Activated T-helper 1 cell treated with anti-CD3 and anti-CD28 coated beads, Interleukin-12 subunit alpha, Interleukin-12 subunit beta, Interleukin-2, Interleukin-4 antibody, amounts not matched to agents 30 ng/mL and 10 ng/mL and 1 ng/mL, durations not matched to agents 14 hours and 24 hours and 36 hours (primary cell): ENCODE data around the gene KIAA1328. TPM values are rescaled to one million over a fixed set of nuclear protein-coding genes. Genes with fewer than 3 reads are reported as not detected.
"Not testable (repeated sequence)": the region's sequence is repeated elsewhere in the genome, so short reads cannot be mapped to it uniquely, and the experiment has no call there.

Experiments
- DNase-seq: peaks from one replicate; pipeline ENCODE4 v3.0.0; 2021; ENCODE audit warnings: low spot score
- H3K27ac Mint-ChIP-seq: one replicate; pipeline ENCODE4 v1.8.0; 2021; ENCODE audit warnings: mild to moderate bottlenecking, mixed read lengths
- H3K27me3 Mint-ChIP-seq: one replicate; pipeline ENCODE4 v1.8.0; 2022; ENCODE audit warnings: mild to moderate bottlenecking, moderate library complexity, mixed read lengths; ENCODE audit not compliant: insufficient read depth
- H3K36me3 Mint-ChIP-seq: one replicate; pipeline ENCODE4 v1.8.0; 2021; ENCODE audit warnings: low read depth, mixed read lengths
- H3K4me1 Mint-ChIP-seq: one replicate; pipeline ENCODE4 v1.8.0; 2021; ENCODE audit warnings: low read depth, mixed read lengths
- H3K4me3 Mint-ChIP-seq: one replicate; pipeline ENCODE4 v1.8.0; 2021; ENCODE audit warnings: mild to moderate bottlenecking, moderate library complexity, mixed read lengths
- H3K9me3 Mint-ChIP-seq: one replicate; pipeline ENCODE4 v1.8.0; 2021; ENCODE audit warnings: mixed read lengths
- intact Hi-C: fragments of 100-400 bp; cut with micrococcal nuclease; formaldehyde crosslinking; loops from one replicate; pipeline ENCODE4 v1.15.1; 2024
- total RNA-seq: library from RNA; stranded (reverse); gene quantifications from 2 replicates; pipeline ENCODE4 v1.2.3, GENCODE V29; 2022

Gene KIAA1328
- total RNA-seq, 1 donor from 2014 or later, result 6.7 TPM

GRCh38 chr18:36867056-36867455, 38.1 kb downstream of the KIAA1328 start:
- no peak overlapping the region for H3K27ac Mint-ChIP-seq
- peaks cover 3% of the 10 kb centered on the region for H3K9me3 Mint-ChIP-seq
- H3K4me3 Mint-ChIP-seq, result no peak overlapping the region
- DNase-seq, result no peak
- H3K4me1 Mint-ChIP-seq, result peaks cover 6% of the 10 kb centered on the region
- intact Hi-C loops, result no loop called here
- peaks cover 5% of the 10 kb centered on the region for H3K36me3 Mint-ChIP-seq
- no peaks in the 10 kb centered on the region for H3K27me3 Mint-ChIP-seq

DNA sequence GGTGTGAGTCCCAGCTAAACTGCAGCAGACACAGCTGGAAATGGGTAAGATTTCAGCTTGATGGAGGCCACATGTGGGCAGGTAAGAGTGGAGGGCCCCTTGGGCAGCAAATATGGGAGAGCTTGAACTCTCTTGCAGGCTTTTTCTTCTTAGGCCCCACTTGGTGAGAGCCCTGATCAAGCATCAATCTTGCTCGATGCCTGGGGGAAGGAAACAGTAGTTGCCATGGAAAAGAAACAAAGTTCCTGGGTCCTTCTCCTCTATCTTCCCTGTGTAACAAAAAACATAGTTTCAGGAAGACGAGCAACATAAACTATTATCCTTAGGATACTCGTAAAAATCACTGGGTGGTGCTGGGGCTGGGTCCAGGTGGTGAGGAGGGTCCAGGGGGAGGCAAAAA, 42.9 kb downstream of the KIAA1328 start:
- Mint-ChIP-seq H3K36me3 (peaks cover 4% of the 10 kb centered on the region), H3K27me3 (no peaks in the 10 kb centered on the region), H3K27ac (no peak overlapping the region), H3K4me1 (peaks cover 9% of the 10 kb centered on the region), H3K4me3 (no peak overlapping the region), H3K9me3 (peaks cover 12% of the 10 kb centered on the region)
- no peak for DNase-seq
- intact Hi-C loops, result no loop called here

DNA sequence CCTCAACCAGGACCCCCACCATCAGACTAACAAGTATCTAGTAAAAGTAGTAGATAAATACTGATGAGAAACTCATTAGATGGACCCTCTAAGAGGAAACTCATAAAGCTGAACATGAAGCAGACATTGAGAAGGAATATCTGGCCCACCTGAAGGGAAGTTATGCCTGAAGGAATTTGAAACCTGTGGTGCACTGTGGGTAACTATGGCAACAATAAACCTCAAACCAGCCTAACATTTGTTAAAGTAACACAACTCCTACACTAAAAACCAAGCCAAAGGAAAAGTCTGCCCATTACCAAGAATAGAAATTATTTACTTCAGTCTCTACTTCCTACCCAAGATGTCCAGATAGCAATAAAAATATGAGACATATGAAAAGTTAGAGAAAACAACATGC, 43.4 kb downstream of the KIAA1328 start:
- peaks cover 17% of the 10 kb centered on the region for H3K9me3 Mint-ChIP-seq
- no peak overlapping the region for H3K4me3 Mint-ChIP-seq
- intact Hi-C loops, result no loop called here
- H3K36me3 Mint-ChIP-seq, result peaks cover 4% of the 10 kb centered on the region
- no peaks in the 10 kb centered on the region for H3K27me3 Mint-ChIP-seq
- peaks cover 9% of the 10 kb centered on the region for H3K4me1 Mint-ChIP-seq
- DNase-seq, result no peak
- H3K27ac Mint-ChIP-seq, result no peak overlapping the region

GRCh38 chr18:36873826-36874225, 44.9 kb downstream of the KIAA1328 start:
- DNase-seq, H3K27me3 Mint-ChIP-seq, H3K4me1 Mint-ChIP-seq, H3K36me3 Mint-ChIP-seq, H3K4me3 Mint-ChIP-seq, H3K27ac Mint-ChIP-seq, intact Hi-C loops: not testable (repeated sequence)
- H3K9me3 Mint-ChIP-seq, result peaks cover 17% of the 10 kb centered on the region

GRCh38 chr18:36879796-36880195, 50.9 kb downstream of the KIAA1328 start:
- H3K4me1 Mint-ChIP-seq, H3K27me3 Mint-ChIP-seq, H3K27ac Mint-ChIP-seq, H3K36me3 Mint-ChIP-seq, DNase-seq, intact Hi-C loops, H3K4me3 Mint-ChIP-seq: not testable (repeated sequence)
- peaks cover 16% of the 10 kb centered on the region for H3K9me3 Mint-ChIP-seq

DNA sequence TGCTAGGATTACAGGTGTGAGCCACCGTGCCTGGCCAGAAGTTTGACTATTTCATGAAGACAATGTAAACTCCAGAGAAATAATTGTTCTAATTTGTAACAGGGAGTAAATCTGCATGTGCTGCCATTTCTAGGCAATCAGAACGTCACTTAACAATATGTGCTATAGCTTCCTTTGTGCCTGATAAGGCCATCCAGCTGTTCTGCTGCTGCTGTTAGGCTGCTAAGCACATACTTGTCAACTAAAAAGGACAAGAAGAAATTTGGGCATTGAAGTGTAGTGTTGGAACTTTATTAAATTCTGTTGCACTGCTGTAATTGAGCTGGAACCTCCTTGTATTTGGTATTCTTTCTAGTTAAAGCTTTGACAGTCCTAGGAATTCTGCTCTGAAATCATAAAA, 57.1 kb downstream of the KIAA1328 start:
- DNase-seq, result no peak
- Mint-ChIP-seq H3K4me3 (no peak overlapping the region), H3K36me3 (peaks cover 6% of the 10 kb centered on the region), H3K4me1 (peaks cover 11% of the 10 kb centered on the region), H3K27ac (no peak overlapping the region), H3K9me3 (no peaks in the 10 kb centered on the region), H3K27me3 (no peaks in the 10 kb centered on the region)
- intact Hi-C loops, result no loop called here

DNA sequence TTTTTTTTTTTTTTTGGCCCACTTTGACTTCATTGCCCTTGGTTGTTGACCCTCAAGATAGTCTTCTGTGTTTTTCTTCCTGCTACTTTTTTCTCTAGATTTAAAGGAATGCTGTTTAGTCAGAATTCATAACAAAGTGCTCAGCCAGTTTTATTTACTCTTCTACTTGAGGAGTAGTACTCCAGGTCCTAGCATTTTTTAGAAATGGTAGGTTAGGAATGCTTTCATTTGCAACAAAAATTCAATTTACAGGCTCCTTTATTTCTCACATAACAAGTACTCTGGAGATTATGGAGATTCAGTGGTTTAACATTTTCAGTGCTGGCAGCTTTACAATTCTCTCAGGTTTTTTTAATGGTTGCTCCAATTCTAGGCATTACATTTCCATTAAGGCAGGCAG, 58.2 kb downstream of the KIAA1328 start:
- Mint-ChIP-seq H3K27ac (no peak overlapping the region), H3K4me3 (no peak overlapping the region), H3K9me3 (no peaks in the 10 kb centered on the region), H3K4me1 (peaks cover 6% of the 10 kb centered on the region), H3K36me3 (peaks cover 7% of the 10 kb centered on the region), H3K27me3 (no peaks in the 10 kb centered on the region)
- no peak for DNase-seq
- intact Hi-C loops, result no loop called here

DNA sequence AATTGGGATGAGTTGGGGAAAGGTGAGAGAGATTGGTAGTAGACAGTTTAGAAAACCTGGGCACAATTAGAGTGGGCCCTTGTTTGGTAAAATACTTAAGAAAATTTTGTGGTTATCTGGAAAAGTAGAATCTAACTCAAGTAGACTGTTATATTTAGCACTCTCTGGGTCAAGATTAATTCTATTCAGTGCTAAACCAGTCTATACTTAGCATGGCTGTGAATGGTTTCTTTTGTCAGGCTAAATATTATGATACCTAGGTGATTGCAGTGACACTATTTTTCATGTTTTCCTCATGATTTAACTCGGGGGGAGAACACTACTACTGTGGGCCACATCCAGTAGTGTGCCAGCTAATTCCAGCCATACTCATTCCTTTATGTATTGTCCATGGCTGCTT, 58.9 kb downstream of the KIAA1328 start:
- no peak overlapping the region for H3K4me3 Mint-ChIP-seq
- intact Hi-C loops, result no loop called here
- no peaks in the 10 kb centered on the region for H3K27me3 Mint-ChIP-seq
- no peaks in the 10 kb centered on the region for H3K9me3 Mint-ChIP-seq
- no peak for DNase-seq
- H3K4me1 Mint-ChIP-seq, result peaks cover 6% of the 10 kb centered on the region
- H3K36me3 Mint-ChIP-seq, result peaks cover 8% of the 10 kb centered on the region
- H3K27ac Mint-ChIP-seq, result no peak overlapping the region

- Mint-ChIP-seq H3K4me1 (peaks cover 6% of the 10 kb centered on the region), H3K36me3 (peaks cover 8% of the 10 kb centered on the region), H3K27me3 (no peaks in the 10 kb centered on the region), H3K27ac (no peak overlapping the region), H3K4me3 (no peak overlapping the region), H3K9me3 (no peaks in the 10 kb centered on the region)
- no peak for DNase-seq
- intact Hi-C loops, result no loop called here
Measured at GRCh38 chr18:36888778-36889177, 59.9 kb downstream of the KIAA1328 start.

- H3K36me3 Mint-ChIP-seq, result peaks cover 8% of the 10 kb centered on the region
- no peaks in the 10 kb centered on the region for H3K27me3 Mint-ChIP-seq
- H3K9me3 Mint-ChIP-seq, result no peaks in the 10 kb centered on the region
- no peak for DNase-seq
- H3K4me1 Mint-ChIP-seq, result peaks cover 6% of the 10 kb centered on the region
- intact Hi-C loops, result no loop called here
- no peak overlapping the region for H3K27ac Mint-ChIP-seq
- no peak overlapping the region for H3K4me3 Mint-ChIP-seq
Measured at GRCh38 chr18:36889321-36889720, 60.4 kb downstream of the KIAA1328 start.

DNA sequence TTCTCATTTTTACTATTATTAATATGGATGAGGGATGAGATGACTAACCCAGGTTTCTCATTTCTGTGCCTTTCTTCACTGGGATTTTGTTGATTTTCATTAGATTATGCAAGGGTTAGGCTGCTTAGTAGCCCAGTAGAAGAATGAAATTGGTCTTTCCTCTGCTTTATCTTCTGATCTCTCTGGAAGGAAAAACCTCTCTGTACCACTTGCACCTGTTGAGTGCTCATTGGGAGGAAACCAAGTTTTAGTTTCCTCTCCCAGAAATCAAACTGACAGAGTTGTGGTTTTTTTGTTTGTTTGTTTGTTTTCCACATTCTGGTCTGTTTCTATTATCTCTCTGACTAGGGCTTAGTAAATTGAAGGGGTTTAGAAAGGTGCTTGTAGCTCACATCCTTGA, 60.8 kb downstream of the KIAA1328 start:
- no peak overlapping the region for H3K4me3 Mint-ChIP-seq
- H3K9me3 Mint-ChIP-seq, result no peaks in the 10 kb centered on the region
- H3K27ac Mint-ChIP-seq, result no peak overlapping the region
- H3K36me3 Mint-ChIP-seq, result peaks cover 8% of the 10 kb centered on the region
- peaks cover 6% of the 10 kb centered on the region for H3K4me1 Mint-ChIP-seq
- intact Hi-C loops, result no loop called here
- DNase-seq, result no peak
- no peaks in the 10 kb centered on the region for H3K27me3 Mint-ChIP-seq

DNA sequence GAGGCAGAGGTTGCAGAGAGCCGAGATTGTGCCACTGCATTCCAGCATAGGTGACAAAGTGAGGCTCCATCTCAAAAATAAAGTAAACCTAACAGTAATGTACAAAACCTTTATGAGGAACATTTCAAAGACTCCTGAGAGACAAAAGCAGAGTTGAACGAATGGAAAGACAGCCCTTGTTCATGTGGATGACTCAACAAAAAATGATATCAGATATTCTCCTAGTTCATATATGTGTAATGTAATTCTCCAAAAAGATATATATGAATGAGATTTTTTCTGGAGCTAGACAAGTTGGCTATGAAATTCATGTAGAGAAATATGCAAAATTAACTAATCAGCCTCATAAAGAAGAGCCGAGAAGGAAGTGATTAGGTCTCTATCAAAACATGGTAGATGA, 61.7 kb downstream of the KIAA1328 start:
- Mint-ChIP-seq H3K4me3 (no peak overlapping the region), H3K27ac (no peak overlapping the region), H3K4me1 (peaks cover 6% of the 10 kb centered on the region), H3K36me3 (peaks cover 6% of the 10 kb centered on the region), H3K27me3 (no peaks in the 10 kb centered on the region), H3K9me3 (no peaks in the 10 kb centered on the region)
- no peak for DNase-seq
- intact Hi-C loops, result no loop called here

DNA sequence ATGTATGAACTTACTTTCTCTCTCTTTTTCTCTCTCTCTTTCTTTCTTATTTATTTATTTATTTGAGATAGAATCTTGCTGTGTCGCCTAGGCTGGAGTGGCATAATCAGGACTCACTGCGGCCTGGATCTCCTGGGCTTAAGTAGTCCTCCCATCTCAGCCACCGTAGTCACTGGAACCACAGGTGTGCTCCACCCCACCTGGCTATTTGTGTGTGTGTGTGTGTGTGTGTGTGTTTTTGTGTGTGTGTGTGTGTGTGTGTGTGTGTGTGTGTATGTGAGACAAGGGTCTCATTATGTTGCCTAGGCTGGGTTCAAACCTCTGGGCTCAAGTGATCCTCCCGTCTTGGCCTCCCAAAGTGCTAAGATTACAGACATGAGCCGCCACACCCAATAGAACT, 64.3 kb downstream of the KIAA1328 start:
- no peaks in the 10 kb centered on the region for H3K27me3 Mint-ChIP-seq
- H3K4me1 Mint-ChIP-seq, result peaks cover 6% of the 10 kb centered on the region
- intact Hi-C loops, result no loop called here
- H3K4me3 Mint-ChIP-seq, result no peak overlapping the region
- H3K27ac Mint-ChIP-seq, result no peak overlapping the region
- no peak for DNase-seq
- H3K36me3 Mint-ChIP-seq, result peaks cover 1% of the 10 kb centered on the region
- no peaks in the 10 kb centered on the region for H3K9me3 Mint-ChIP-seq

- Mint-ChIP-seq H3K27ac (no peak overlapping the region), H3K9me3 (peaks cover 8% of the 10 kb centered on the region), H3K27me3 (no peaks in the 10 kb centered on the region), H3K4me3 (no peak overlapping the region), H3K4me1 (no peaks in the 10 kb centered on the region), H3K36me3 (peaks cover 1% of the 10 kb centered on the region)
- intact Hi-C loops, result no loop called here
- DNase-seq, result no peak
Measured at GRCh38 chr18:36895606-36896005, 66.7 kb downstream of the KIAA1328 start.
